ENCODE results near the gene TIGAR.

TIGAR gene, protein sequence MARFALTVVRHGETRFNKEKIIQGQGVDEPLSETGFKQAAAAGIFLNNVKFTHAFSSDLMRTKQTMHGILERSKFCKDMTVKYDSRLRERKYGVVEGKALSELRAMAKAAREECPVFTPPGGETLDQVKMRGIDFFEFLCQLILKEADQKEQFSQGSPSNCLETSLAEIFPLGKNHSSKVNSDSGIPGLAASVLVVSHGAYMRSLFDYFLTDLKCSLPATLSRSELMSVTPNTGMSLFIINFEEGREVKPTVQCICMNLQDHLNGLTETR

DNA sequence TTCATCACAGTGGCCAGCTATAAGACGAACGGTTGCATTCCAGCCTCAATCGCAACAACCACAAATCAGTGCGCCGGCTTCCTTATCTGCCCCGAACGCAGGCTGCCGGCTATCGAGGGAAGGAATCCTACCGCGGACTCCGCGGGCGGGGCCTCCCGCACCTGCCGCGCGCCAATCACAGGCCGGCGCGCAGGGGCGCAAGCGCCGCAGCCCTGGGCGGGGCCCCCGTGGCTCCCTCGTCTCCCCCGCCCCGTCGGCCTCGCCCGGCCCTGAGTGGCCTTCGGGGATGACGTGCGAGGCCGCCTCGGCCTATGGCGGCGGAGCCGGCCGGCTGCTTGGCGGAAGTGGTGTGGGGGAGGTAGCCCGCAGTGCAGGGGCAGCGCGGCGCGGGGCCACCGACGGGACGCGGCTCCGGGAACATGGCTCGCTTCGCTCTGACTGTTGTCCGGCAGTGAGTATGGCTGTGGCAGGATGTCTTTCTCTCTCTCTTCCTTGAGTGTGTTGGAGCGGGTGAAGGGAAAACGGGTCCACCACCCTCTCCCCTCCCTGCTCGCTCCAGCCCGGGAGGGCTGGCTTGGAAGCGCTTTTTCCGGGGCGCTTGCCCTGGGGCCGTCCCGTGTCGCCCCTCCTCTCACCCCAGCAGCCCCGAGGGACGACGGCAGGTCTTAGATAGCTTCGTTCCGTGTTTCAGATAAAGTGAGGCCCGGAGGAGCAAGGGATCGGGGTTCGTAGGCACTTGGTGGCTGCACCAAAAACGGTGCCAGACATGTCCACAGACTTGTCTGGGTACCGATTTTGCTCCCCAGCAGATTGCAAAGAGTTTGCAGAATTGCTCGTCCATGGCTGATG is at the start of gene TIGAR:
TSS of gene TIGAR (plus strand) at position 361 of the 849 bp plus-strand sequence. CDS start at position 420, 59 bp downstream.
- peak; percentile 81 for DNase-seq

- DNase-seq, result no peak
Measured at GRCh38 chr12:4271717-4272423, 49.1 kb upstream of the TIGAR start.

GRCh38 chr12:4272424-4273272 is 48.4 kb upstream of the TIGAR start:
- DNase-seq, result no peak

GRCh38 chr12:4273273-4273651 is 47.8 kb upstream of the TIGAR start:
- DNase-seq, result no peak

GRCh38 chr12:4273652-4274395 is 47.2 kb upstream of the TIGAR start, which contains the start of gene CCND2:
CCND2 (plus strand) TSS chr12:4273762; CDS start chr12:4274041, 279 bp downstream.
- no peak for DNase-seq

- no peak for DNase-seq
Measured at GRCh38 chr12:4274396-4275015, 46.5 kb upstream of the TIGAR start.

GRCh38 chr12:4275016-4275869 is 45.8 kb upstream of the TIGAR start:
- no peak for DNase-seq

DNA sequence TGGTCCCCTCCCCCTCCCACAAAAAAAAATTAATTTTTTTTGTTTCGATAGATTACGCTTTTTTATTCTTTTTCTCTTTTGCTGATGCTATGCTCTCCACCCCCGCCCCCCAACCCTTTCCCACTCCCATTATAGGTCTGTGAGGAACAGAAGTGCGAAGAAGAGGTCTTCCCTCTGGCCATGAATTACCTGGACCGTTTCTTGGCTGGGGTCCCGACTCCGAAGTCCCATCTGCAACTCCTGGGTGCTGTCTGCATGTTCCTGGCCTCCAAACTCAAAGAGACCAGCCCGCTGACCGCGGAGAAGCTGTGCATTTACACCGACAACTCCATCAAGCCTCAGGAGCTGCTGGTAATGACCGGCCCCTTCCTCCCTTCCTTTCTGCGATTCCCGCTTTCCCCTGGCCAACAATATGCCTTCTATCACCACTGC is 45.1 kb upstream of the TIGAR start:
- DNase-seq, result no peak

DNA sequence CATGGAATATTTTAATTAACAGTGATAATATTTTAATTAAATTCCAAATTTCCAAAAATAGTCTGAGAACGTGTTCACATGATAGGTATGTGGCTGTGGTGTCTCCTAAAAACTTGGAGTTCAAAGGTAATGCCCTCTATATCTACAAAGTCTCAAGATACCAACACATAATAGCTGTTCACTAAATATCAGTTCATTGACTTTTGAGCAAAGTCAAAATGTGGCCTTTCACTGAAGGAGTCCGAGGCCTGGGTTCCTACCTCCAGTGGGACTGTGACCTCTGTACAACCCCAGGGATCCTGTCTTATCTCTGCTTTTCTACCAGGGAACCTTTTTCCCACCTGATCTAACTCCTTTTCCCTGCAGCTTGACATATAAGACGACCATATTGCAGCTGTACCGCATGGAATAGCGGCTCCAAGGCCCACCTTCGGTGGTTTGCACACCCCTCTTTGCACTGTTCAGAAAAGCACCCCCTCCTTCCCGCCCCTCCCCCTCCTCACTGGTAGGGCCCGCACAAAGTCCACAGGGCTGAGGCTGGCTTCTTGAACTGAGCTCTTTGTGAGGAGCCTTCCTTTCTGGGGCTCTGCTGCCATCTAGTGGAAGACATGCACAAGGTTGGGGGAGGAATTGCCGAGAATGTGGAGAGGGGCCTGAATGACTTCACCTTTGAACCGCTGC is 44.3 kb upstream of the TIGAR start:
- DNase-seq, result peak; percentile 81

GRCh38 chr12:4277205-4277543 is 43.8 kb upstream of the TIGAR start:
- no peak for DNase-seq

GRCh38 chr12:4277857-4278256 is 43.2 kb upstream of the TIGAR start:
- DNase-seq, result no peak

DNA sequence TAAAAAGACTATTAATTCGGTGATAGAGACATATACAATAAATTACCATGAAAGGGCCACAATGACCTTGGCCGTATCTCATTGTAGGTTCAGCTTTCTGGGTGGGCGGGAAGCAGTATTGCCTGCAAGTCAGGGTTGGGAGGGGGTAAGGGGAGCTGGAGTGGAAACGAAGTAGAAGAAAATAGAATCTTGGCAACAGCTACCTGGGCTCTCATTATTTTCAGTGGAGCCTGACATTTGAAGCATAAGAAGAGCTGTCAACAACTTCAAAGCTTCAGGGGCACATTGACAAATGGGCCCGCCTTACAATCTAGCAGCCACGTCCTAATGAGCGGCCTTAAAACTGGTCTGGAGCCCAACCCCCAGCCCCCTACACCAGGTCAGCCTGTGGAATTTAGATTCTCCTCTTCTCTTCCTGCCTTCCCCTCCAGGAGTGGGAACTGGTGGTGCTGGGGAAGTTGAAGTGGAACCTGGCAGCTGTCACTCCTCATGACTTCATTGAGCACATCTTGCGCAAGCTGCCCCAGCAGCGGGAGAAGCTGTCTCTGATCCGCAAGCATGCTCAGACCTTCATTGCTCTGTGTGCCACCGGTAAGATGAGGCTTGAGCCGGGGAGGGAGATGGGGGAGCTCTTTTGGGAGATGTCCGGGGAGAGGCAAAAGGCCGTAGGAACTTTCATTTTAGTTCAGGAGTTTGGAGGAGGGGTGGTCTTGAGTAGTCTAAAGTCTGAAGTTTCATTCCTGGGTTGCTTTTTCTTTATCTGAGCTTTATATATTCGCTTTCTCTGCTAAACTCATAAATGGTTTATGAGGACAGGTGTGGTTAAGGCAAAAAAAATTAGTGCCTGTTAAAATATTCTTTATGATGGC is 42.5 kb upstream of the TIGAR start:
- DNase-seq, result no peak

- no peak for DNase-seq
Measured at GRCh38 chr12:4279198-4279690, 41.8 kb upstream of the TIGAR start.

DNA sequence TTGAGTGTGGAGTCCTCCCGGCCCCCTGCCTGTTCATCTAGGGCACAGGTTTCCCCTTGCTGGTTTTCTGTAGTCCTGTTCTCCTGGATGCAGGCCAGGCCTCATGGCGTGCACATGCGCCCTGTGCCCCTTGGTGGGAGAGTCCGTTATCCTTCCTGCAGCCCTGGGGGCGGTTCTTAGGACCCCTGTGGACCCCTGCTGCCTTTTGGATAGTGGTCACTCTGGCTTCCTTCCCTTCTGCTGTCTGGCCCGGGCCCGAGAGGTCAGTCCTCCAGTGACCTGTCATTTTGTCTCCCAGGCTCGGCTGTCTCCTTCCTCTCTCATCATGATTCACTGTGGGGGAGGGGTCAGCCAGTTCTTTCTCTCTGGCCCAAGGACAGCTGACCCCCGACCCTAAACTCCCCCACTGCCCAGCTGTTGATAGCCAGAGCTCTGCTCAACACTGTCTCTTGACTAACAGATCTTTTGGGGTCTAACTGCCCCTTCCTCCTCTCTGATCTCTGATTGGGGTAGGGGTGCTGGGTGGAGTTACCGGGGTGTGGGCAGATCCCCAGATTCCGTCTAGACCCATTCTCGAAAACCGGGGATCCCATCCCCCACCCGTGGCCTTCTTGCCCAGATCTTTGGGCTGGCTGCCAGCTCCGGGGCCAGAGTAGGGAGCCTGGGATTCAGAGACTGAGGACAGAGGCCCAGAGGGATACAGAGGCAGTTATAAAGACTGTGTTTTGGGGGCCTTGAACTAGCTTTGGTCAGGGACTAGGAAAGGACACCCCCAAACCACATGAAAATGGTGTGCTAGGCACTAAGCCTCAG is 40.5 kb upstream of the TIGAR start:
- DNase-seq, result no peak

- DNase-seq, result no peak
Measured at GRCh38 chr12:4281173-4281654, 39.8 kb upstream of the TIGAR start.

DNA sequence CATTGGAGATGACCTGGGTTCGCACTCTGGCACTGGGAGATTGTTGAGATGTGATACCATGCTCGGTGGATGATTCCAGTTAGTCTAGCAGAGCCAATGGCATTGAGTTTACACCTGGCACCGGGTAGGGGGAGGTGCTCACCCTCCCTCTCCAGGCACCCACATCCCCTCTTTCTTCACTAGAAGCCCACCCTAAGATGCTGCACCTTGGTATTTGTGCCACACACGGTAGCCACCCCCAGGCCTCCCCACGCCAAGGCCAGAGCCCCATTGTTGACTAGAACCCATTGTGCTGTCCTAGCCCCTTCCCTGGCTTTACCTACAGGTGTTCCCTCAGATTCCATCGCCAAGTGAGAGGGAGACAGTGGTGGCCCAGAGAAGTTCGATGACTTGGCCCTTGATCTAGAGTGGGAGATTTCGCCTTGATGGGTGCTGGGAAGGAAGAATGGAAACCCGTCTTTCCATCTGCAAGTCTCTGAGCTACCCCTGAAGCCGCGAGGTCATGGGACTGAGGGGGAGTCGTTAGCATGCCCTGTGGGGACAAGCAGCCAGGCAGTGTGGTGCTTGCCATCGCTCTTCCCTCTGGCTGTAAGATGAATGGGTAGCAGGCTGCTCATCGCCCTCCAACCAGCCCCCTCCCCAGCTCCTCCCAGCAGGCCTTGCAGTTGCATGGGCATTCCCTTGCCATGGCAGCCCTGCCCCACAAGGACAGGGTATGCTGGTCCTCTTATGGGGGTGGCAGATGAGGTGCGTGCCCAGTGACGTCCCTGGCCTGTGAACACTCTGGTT is 38.7 kb upstream of the TIGAR start:
- no peak for DNase-seq

All from NCI-H1694 treated with DMSO at 0.1 percent for 48 hours (cell line).